ENCODE data around the gene HIPK2.

GRCh38 chr7:139650429-139651100, 127.2 kb downstream of the HIPK2 start:
- TF ChIP-seq CTCF (IDR thresholded peaks at IDR 0.05) (no peak), POLR2A (IDR thresholded peaks at IDR 0.05) (no peak)
